Measurements from ENCODE around the gene GPC4.

Gene GPC4

GRCh38 chrX:133415276-133416105, at the start of gene GPC4:
GPC4 (minus strand) TSS chrX:133415489; CDS start chrX:133414965, 524 bp downstream.
- DNase-seq, result no peak

GRCh38 chrX:133461231-133461630, 45.9 kb upstream of the GPC4 start:
- no peak for DNase-seq

- no peak for DNase-seq
These were observed 39.6 kb upstream of the GPC4 start for GRCh38 chrX:133454924-133455323.

- no peak for DNase-seq
These were observed 39.2 kb upstream of the GPC4 start for GRCh38 chrX:133454491-133454914.

GRCh38 chrX:133448512-133449076, 33.3 kb upstream of the GPC4 start:
- no peak for DNase-seq

- no peak for DNase-seq
These were observed 29.9 kb upstream of the GPC4 start for GRCh38 chrX:133444952-133445831.

- DNase-seq, result no peak
These were observed 28.9 kb upstream of the GPC4 start for GRCh38 chrX:133444196-133444595.

GRCh38 chrX:133440797-133441163, 25.5 kb upstream of the GPC4 start:
- DNase-seq, result no peak

- no peak for DNase-seq
These were observed 24.9 kb upstream of the GPC4 start for GRCh38 chrX:133440081-133440796.

GRCh38 chrX:133437766-133438165, 22.5 kb upstream of the GPC4 start:
- no peak for DNase-seq

GRCh38 chrX:133437356-133437755, 22.1 kb upstream of the GPC4 start:
- DNase-seq, result no peak

- no peak for DNase-seq
These were observed 20.3 kb upstream of the GPC4 start for GRCh38 chrX:133435544-133436124.

- DNase-seq, result no peak
These were observed 19.0 kb upstream of the GPC4 start for GRCh38 chrX:133434197-133434820.

- DNase-seq, result no peak
These were observed 4.6 kb upstream of the GPC4 start for GRCh38 chrX:133419911-133420310.

- DNase-seq, result no peak
These were observed 3.3 kb upstream of the GPC4 start for GRCh38 chrX:133418588-133418987.

- DNase-seq, result no peak
These were observed 2.1 kb upstream of the GPC4 start for GRCh38 chrX:133417364-133417763.

GRCh38 chrX:133414406-133415275, 648 bp downstream of the GPC4 start:
- DNase-seq, result no peak

- no peak for DNase-seq
These were observed 1.9 kb downstream of the GPC4 start for GRCh38 chrX:133413218-133413925.

- DNase-seq, result no peak
These were observed 2.6 kb downstream of the GPC4 start for GRCh38 chrX:133412665-133413064.

- DNase-seq, result no peak
These were observed 3.0 kb downstream of the GPC4 start for GRCh38 chrX:133412246-133412645.
